Activated CD4-positive, CD25-positive, alpha-beta regulatory T cell treated with anti-CD3 and anti-CD28 coated beads, Interleukin-2, amount 50 U/mL, for 24 hours (primary cell): ENCODE data around the gene MYH8.

ENCODE experiments used
- ATAC-seq, 2 donors: fragments of 150-1000 bp; cut with Tn5 transposase; one replicate each; pipeline ENCODE4 v1.10.0; 2021; ENCODE audit warnings: mild to moderate bottlenecking in 1 of 2, moderate library complexity in 1 of 2

The MYH8 gene

GRCh38 chr17:10421900-10422542 lies at the start of gene MYH8:
MYH8 (minus strand) TSS chr17:10421950; CDS start chr17:10420227, 1,723 bp downstream.
- ATAC-seq: no peak

- ATAC-seq: no peak
Measured at GRCh38 chr17:10469459-10469858, 47.7 kb upstream of the MYH8 start, which contains the start of gene MYH4. MYH4 (minus strand) TSS chr17:10469559; CDS start chr17:10466745, 2,814 bp downstream.

- ATAC-seq: no peak
Measured at GRCh38 chr17:10463402-10463801, 41.7 kb upstream of the MYH8 start.

DNA sequence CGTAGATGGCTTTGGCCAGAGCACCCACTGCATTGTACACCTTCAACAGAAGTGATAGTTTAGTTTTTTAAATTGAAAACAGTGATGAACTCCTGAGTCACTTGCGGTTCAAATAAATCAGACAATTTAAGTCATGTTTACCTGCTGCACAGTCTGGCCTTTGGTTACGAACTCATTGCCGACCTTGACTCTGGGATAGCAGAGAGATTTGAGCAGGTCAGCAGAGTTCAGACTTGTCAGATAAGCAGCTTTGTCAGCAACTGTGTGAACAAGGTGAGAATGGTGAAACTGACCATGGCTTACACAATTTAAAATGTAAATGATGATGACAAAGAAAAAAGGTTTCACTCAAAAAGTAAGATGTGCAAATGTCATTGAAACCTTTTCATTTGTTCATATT lies 38.3 kb upstream of the MYH8 start:
- ATAC-seq: no peak

- no peak for ATAC-seq
Measured at GRCh38 chr17:10458701-10459100, 37.0 kb upstream of the MYH8 start.

DNA sequence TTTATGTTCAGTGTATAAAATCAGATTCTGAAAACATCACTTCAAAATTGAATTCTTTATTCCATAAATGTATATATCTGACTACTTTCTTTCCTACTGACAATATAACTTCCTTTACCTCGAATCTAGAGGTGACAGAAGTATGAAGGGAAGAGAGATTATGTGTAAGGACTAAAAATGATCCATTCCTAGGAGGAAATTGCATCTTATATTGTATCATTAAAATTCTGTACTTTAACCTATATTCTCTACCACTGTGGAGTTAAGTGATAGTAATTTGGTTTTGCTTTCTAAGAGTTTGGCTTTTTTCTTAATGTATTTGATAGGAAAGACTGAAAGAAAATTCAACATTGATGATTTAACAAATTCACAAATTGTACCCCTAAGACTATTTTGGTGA lies 36.2 kb upstream of the MYH8 start:
- ATAC-seq: no peak

DNA sequence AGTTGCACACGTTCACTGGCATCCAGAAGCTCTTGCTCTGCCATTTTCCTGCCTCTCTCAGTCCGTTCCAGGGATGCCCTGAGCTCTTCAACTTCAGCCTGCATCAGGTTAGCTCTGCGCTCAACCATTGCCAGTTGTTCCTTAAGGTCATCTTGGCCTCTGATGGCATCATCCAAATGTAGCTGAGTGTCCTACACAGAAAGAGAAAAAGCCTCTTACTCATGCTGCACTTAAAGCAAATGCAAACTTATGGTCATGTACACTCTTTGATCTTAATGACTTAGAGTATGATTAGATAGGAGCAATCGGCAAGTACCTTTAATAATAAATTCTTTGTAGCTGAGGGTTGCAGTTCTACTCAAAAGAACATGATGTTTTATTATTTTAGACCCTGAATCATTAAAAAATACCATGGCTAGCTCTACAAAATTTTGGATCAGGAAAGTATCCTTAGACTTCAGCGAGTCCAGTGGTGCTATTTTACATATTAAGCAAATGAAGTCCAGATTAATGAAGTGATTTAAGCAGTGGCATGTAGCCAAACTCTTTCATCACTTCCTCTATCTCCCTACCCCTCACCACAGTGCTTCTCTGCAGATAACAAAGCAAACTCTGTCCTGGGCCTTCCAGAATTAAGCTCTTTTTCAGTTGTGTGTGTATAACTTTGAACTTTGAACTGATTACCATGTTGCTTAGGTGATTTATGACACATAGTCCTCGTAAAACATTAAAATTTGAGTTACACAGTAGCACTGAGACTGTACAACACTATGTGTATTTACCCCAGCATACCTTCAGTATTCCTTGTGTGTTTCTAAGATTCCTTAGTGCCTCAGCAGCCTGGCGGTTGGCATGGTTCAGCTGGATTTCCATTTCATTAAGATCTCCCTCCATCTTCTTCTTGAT lies 25.5 kb upstream of the MYH8 start:
- ATAC-seq: no peak

- ATAC-seq: no peak
Measured at GRCh38 chr17:10439816-10440215, 18.1 kb upstream of the MYH8 start.

DNA sequence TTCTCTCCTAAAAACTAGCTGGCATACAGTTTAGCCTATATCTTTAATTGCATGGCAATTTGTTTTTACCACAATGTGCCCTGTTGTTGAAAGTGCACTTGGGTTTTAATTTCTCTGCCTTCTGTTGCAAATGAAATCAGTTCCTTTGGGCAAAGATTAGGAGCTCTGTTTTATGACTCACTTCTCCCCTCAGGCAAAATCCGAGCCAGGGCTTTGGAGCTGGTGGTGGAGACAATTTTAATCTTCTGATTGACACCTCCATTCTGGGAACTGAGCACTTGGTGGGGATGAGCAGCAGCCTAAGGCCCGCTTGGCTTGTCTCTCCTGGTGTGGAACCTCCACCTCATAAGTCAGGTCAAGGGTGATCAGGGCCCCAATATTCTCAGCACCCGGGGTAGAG lies 13.3 kb upstream of the MYH8 start:
- ATAC-seq: no peak

DNA sequence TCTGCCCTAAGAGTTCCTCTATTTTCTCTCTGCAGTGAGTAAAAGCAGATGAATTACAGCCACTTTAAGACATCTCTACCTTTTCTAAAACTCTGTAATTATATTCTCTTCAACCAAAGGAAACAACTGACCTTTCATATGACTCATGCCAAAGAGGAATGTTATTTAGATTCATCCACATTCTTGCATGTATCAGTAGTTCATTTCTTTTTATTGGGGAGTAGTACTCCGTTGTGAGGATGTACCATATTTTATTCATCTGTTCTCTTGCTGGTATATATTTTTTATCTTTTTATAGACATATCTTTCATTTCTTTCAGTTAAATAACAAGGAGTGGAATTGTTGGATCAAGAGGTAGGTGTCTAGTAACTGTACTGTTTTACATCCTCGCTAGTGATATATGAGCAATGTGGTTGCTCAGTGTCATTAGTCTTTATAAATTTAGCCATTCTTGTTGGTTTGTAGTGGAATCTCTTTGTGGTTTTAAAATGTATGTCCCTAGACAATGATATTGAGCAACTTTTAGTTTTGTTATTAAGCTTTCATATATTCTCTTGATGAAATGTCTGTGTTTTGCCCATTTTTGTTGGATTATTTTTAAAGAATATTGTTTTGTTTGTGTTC lies 7.8 kb upstream of the MYH8 start:
- ATAC-seq: no peak

GRCh38 chr17:10428781-10429180 lies 7.0 kb upstream of the MYH8 start:
- ATAC-seq: no peak

DNA sequence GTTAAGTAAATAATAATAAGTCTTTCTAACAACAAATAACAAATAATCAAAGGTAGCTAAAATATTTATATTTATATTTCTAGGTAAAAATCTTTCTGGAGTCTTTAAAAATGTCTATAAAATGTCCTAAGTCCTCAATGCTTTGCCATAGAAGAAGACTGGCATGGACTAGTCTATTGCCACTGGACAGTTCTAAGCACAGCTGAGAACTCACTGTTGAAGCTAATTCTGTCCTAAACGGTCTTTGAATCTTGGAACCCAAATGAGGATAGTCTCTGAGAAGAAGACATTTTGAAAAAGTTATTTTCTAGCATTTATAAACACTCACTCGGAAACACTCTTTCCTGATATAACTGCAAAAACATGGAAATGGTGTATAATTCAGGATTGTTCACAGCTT lies 539 bp downstream of the MYH8 start:
- no peak for ATAC-seq

DNA sequence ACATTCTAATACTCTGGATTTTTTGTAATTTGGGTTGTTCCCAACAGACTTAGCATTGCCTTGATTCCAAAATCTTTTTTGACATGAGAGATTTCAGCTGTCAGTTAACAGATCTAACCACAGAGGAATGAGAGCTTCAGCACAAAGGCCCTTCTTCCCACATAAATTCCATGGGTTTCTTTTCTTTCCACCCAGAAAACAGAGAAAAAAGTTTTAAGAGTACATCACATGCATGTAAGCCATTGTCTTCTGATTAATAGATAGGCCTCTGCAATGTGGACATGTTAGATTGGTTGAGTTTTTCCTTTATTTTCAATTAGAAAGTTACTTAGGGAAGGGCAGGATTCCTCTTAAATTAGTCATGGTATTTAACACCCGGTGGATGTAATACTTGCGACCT lies 939 bp downstream of the MYH8 start:
- ATAC-seq: no peak

DNA sequence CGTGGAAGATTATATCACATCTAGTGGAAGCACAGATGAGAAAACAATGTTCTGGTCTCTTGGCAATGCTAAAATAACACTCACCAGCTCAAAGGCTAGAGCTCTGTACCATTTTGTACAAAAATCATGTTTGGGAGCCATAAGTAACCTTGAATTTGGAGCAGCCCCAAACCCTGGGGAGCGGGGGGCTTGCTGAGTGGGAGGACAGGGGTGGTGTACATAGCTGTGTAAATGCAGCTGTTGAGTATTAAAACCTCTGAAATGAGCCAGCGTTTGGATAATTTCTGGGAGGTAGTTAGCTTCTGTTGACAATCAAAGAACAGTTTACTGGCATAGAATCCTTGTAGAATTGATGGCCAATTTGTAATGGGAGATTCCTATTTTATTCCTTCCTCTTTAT lies 4.3 kb downstream of the MYH8 start:
- ATAC-seq: no peak

DNA sequence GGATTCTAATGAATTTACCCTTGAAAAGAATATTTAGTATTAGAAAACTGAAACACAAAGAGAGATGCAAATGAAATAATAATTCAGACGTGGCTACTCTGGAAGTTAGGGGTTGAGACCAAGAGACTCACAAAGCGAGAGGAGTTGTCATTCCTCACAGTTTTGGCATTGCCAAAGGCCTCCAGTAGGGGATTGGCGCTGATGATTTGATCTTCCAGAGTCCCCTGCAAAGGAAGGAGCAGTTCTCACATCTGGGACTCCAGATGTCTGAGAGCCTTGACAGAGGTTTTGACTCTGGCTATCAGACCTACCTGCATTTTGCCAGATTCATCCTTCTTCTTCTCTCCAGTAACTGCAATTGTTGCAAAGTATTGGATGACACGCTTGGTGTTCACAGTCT lies 6.6 kb downstream of the MYH8 start:
- no peak for ATAC-seq

DNA sequence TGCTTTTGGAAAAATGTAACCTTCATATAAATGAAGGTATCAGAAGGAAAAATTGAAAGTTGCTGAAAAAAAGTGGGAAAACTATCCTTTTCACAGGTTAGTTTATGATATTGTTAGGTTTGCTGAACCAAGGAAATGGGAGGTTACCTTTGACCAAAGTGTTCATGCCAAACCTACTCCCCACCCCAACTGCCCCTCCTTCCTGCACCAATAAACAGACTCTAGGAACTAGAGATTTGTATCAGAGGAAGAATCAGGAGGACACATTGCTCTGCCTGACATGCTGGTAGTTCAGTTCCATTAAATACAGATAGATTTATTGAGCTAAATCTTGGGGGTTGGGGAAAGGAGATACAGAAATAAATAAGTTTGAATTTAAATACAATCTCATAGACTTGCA lies 18.2 kb downstream of the MYH8 start:
- no peak for ATAC-seq

DNA sequence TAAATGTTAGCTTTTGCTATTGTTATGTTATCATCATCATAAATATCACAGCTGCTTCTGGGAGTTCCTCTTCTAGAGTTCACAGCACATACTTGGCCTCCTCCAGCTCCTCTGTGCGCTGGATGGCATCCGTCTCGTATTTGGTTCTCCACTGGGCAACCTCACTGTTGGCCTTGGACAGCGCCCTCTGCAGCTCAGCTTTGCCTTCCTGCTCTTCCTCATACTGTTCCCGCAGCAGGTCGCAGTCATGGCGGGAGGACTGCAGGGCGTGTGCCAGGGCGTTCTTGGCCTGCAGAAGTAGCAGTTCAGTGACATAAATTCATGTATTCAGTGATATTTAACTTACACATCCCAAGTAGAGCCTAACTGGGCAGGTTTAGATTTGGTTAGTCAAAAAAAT lies 23.4 kb downstream of the MYH8 start:
- no peak for ATAC-seq

GRCh38 chr17:10396524-10397163 lies 25.1 kb downstream of the MYH8 start:
- no peak for ATAC-seq

DNA sequence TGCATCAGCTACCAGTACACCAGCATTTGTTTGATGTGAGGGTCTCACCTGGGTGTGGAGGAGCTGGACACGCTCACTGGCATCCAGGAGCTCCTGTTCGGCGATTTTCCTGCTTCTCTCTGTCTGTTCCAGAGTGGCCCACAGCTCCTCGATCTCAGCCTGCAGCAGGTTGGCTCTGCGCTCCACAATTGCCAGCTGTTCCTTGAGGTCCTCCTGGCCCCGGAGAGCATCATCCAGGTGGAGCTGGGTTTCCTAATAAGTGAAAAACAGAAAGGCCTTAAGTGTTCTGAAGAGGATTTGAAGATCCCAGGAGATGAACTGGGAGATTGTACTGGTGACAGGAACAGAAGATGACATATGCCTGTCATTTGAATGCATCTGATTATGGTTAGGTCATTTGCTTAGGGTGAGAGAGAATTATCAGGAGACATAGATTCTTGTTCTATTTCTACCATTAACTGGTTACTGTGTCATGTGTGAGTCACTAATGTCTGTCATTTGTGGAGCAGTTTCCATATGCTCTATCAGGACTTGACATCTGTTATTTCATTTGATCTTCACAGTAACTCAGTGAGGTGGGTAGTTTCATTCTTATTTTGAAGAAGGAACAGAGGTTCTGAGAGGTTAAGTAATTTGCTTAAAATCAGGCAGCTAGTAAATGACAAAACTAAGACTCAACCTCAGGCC lies 27.4 kb downstream of the MYH8 start:
- ATAC-seq: peak in 1 of 2 donors; percentile 41

- no peak for ATAC-seq
Measured at GRCh38 chr17:10392880-10393279, 28.9 kb downstream of the MYH8 start.

- no peak for ATAC-seq
Measured at GRCh38 chr17:10385871-10386270, 35.9 kb downstream of the MYH8 start.

DNA sequence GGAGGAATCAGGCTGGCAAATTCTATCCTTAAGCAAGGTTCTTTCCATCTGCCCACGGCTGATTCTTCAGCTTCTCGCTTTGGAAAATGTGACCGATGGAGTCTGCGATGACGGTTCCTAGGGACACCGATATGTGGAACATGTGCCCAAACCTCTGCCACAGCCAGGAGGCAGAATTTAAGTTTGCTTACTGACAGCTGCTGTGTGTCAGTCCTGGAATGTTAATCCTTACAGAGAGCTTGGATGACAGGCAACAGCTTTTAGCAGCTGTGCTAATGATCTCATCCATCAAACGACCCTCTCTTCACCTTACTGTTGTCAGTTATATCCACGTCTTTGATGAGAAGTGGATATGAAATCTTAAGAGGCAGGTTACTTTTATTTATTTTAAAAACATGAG lies 37.6 kb downstream of the MYH8 start:
- no peak for ATAC-seq
